Osteoblast (primary cell): ENCODE measurements around the gene TSPO. TPM values are rescaled to one million over a fixed set of nuclear protein-coding genes. Genes with fewer than 3 reads are reported as not detected.

Source experiments
- DNase-seq: peaks from one replicate; pipeline ENCODE4 v3.0.0; 2011; ENCODE audit warnings: low spot score, mixed read lengths; ENCODE audit not compliant: insufficient read length; ENCODE audit errors: missing footprints
- H2AFZ ChIP-seq: 2 replicates; pipeline ENCODE4 v1.6.0; 2011; ENCODE audit warnings: mild to moderate bottlenecking, low read length
- H3K27ac ChIP-seq: 2 replicates; pipeline ENCODE4 v1.5.1; 2011; ENCODE audit warnings: mild to moderate bottlenecking, low read depth, low read length, moderate library complexity
- H3K27me3 ChIP-seq: 2 replicates; pipeline ENCODE4 v1.6.0; 2012; ENCODE audit warnings: mild to moderate bottlenecking, control low read depth, inconsistent platforms, low read length, moderate library complexity; ENCODE audit not compliant: insufficient read depth
- H3K36me3 ChIP-seq: 2 replicates; pipeline ENCODE4 v1.5.1; 2011; ENCODE audit warnings: mild to moderate bottlenecking, low read length, control low read depth, moderate library complexity; ENCODE audit not compliant: insufficient read depth
- H3K4me1 ChIP-seq: 2 replicates; pipeline ENCODE4 v1.5.1; 2011; ENCODE audit warnings: mild to moderate bottlenecking, low read length, control low read depth, moderate library complexity; ENCODE audit not compliant: insufficient read depth
- H3K4me2 ChIP-seq: 2 replicates; pipeline ENCODE4 v1.6.0; 2011; ENCODE audit warnings: mild to moderate bottlenecking, low read length; ENCODE audit not compliant: insufficient read depth
- H3K4me3 ChIP-seq: fragments of 200-600 bp; sonication (generic); 3 replicates; pipeline ENCODE4 v1.5.1; 2012; ENCODE audit warnings: mild to moderate bottlenecking, low read length, inconsistent platforms; ENCODE audit not compliant: insufficient read depth
- H3K79me2 ChIP-seq: 2 replicates; pipeline ENCODE4 v1.6.0; 2012; ENCODE audit warnings: mild to moderate bottlenecking, low read length, control low read depth, inconsistent platforms; ENCODE audit not compliant: insufficient read depth
- H3K9me3 ChIP-seq: 2 replicates; pipeline ENCODE4 v1.5.1; 2011; ENCODE audit warnings: low read depth, low read length, control low read depth
- H4K20me1 ChIP-seq: 2 replicates; pipeline ENCODE4 v1.6.0; 2012; ENCODE audit warnings: mild to moderate bottlenecking, low read length, control low read depth; ENCODE audit not compliant: insufficient read depth
- total RNA-seq: library from RNA; depleted of rRNA; stranded (reverse); fragments of >200 nt; gene quantifications from 2 replicates; pipeline ENCODE4 v1.2.3, GENCODE V29; 2012
- TF ChIP-seq, protein P1 (sequence below): IDR thresholded peaks from 2 replicates; pipeline ENCODE4 v1.5.1; 2011; ENCODE audit warnings: mild to moderate bottlenecking, low read depth, low read length, moderate library complexity; ENCODE audit errors: extremely low read depth

TSPO gene
- total RNA-seq, 1 donor: 297 TPM

DNA sequence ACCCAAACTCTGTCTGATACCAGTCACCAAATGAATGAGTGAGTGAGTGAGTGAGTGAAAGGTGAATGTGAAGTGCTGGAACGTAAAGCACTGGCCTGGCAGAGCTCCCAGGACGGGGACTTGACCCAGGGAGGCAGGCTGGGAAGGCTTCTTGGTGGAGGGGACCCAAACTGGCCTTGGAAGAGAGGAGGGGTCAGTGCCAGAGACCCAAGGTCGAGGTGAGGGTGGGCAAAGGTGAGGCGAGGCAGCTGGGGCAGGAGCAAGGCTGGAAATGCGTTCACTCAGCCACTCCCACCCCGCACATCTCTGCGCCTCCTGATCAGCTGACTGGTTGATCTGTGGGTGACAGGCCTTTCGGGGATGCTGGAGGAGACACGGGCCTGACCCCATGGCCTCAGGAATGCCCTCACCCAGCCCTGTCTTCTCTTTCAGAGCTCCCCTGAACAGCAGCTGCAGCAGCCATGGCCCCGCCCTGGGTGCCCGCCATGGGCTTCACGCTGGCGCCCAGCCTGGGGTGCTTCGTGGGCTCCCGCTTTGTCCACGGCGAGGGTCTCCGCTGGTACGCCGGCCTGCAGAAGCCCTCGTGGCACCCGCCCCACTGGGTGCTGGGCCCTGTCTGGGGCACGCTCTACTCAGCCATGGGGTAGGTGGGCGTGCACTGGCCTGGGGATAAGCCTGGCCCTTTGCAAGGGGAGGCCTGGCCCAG, 7.6 kb downstream of the TSPO start:
- H3K36me3 ChIP-seq: peaks cover 21% of the 10 kb centered on the region
- H3K4me1 ChIP-seq: peaks cover 3% of the 10 kb centered on the region
- TF ChIP-seq, protein P1, sequence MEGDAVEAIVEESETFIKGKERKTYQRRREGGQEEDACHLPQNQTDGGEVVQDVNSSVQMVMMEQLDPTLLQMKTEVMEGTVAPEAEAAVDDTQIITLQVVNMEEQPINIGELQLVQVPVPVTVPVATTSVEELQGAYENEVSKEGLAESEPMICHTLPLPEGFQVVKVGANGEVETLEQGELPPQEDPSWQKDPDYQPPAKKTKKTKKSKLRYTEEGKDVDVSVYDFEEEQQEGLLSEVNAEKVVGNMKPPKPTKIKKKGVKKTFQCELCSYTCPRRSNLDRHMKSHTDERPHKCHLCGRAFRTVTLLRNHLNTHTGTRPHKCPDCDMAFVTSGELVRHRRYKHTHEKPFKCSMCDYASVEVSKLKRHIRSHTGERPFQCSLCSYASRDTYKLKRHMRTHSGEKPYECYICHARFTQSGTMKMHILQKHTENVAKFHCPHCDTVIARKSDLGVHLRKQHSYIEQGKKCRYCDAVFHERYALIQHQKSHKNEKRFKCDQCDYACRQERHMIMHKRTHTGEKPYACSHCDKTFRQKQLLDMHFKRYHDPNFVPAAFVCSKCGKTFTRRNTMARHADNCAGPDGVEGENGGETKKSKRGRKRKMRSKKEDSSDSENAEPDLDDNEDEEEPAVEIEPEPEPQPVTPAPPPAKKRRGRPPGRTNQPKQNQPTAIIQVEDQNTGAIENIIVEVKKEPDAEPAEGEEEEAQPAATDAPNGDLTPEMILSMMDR: no peak
- peaks cover 67% of the 10 kb centered on the region for H3K79me2 ChIP-seq
- peak; percentile 79 for DNase-seq
- H2AFZ ChIP-seq: no peak overlapping the region
- peaks cover 55% of the 10 kb centered on the region for H4K20me1 ChIP-seq
- H3K4me3 ChIP-seq: no peak overlapping the region
- H3K9me3 ChIP-seq: no peaks in the 10 kb centered on the region
- no peaks in the 10 kb centered on the region for H3K27me3 ChIP-seq
- H3K27ac ChIP-seq: no peak overlapping the region
- no peak overlapping the region for H3K4me2 ChIP-seq

DNA sequence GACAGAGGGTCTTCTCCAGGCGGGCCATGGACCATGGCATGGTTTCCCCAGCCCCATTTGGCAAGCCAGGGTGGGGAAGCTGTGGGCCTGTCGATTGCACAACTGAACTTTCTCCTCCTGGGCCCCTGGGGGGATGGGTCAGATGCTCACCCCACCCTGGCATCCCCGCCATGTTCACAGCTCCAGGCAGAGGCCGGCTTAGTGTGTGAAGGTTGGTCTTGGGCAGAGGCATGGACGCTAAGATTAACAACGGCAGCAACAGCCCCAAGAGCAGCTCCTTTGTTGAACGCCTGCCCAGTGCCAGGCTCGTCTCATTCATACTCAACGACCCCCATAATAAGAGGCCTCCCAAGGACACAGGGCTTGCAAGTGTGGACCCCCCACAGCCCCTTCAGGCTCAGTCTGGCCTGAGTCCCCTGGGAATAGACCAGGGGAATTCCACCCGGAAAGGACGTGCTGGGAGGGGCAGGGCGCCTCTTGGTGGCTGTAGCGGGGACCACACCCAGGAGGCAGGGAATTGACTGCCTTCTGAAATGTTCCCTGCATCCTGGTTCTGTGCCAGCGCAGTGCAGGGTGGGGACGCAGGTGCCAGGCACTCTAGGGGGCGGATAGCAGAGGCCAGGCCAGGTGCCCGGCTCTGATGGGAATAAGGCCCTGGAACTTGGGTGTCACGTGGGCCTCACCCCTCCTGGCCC, 8.3 kb downstream of the TSPO start:
- Histone ChIP-seq H3K79me2 (peaks cover 60% of the 10 kb centered on the region), H3K27me3 (no peaks in the 10 kb centered on the region), H3K36me3 (peaks cover 21% of the 10 kb centered on the region), H3K4me2 (no peak overlapping the region), H3K9me3 (no peaks in the 10 kb centered on the region), H3K4me1 (no peaks in the 10 kb centered on the region), H4K20me1 (peaks cover 53% of the 10 kb centered on the region), H3K4me3 (no peak overlapping the region), H2AFZ (no peak overlapping the region), H3K27ac (no peak overlapping the region)
- peak; percentile 84 for DNase-seq
- TF ChIP-seq, protein P1: peak; percentile 31

DNA sequence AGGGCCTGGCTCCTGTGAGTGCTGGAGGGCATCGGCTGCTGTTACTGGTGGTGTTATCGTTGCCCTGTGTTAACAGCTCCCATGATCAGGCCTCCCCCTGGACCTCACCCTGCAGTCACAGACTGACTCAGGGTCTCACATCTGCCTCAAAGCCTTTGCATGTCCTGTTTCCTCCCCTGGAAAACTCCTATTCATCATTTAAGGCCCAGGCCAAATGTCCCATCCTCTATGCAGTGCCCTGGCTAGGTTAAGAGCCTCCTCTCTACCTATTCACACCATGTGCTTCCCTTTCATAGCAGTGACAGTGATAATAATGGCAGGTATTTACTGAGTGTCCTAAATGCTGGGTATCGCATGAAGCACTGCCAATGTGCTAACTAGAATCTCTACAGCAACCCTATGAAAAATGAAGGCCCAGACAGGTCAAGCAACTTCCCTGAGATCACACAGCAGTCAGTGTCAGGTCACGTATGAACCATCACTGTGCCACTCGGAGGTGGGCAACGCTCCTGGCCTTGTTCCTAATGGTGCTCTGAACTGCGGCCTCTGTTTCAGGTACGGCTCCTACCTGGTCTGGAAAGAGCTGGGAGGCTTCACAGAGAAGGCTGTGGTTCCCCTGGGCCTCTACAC, 9.3 kb downstream of the TSPO start:
- peaks cover 47% of the 10 kb centered on the region for H4K20me1 ChIP-seq

More for the DNA sequence above, 9.3 kb downstream of the TSPO start:
- H3K27ac ChIP-seq: no peak overlapping the region
- H3K79me2 ChIP-seq: peaks cover 50% of the 10 kb centered on the region
- H3K4me2 ChIP-seq: no peak overlapping the region
- DNase-seq: peak; percentile 25
- no peak overlapping the region for H3K4me3 ChIP-seq
- TF ChIP-seq, protein P1: no peak
- H3K36me3 ChIP-seq: peaks cover 21% of the 10 kb centered on the region
- H3K27me3 ChIP-seq: no peaks in the 10 kb centered on the region
- H3K4me1 ChIP-seq: no peaks in the 10 kb centered on the region
- no peaks in the 10 kb centered on the region for H3K9me3 ChIP-seq
- H2AFZ ChIP-seq: no peak overlapping the region
